ENCODE measurements around the gene SEMA3E.

Gene SEMA3E

DNA sequence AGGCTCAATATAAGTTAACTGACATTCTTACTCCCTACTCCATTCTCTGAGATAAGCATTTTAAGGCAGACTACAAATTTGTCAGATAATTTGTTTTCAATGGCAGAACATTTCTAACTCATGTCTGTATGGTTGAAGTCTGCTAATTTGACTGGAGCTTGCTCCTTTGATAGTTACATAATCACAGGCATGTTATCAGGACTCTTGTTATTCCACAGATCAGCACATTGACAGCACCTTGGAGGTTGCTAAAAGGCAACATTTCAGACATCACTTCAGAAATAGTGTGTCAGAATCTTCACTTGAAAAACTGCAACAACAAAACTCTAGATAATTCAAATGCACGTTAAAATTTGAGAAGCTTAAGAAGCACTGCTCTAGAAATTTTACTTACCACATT is 327.9 kb downstream of the SEMA3E start:
- H3K4me2 ChIP-seq (ENCODE audit: low read depth, low read length, poor library complexity, severe bottlenecking), result no peak overlapping the region
- no peaks in the 10 kb centered on the region for H3K9me3 ChIP-seq (ENCODE audit: insufficient read depth, low read depth, low read length)
- no peaks in the 10 kb centered on the region for H3K79me2 ChIP-seq (ENCODE audit: insufficient read depth, low read length)

DNA sequence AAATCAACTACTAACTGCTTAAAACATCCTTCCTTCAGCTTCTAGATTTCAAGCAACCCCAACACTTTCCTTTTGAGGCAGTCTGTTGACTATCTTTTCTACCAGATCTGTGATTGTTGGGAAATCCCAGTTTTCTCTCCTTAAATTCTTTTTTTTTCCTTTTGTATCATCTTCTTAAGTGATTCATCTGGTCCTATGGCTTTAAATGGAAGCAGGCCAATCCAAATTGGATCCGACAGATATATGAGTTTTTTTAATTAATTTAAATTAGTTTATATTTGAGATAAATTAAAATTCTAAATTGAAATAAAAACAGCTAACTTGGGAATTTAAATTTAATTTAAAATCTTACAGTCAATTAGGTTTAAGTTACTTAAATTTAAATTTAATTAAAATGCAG is 335.0 kb downstream of the SEMA3E start:
- H3K4me1 ChIP-seq (ENCODE audit: insufficient read depth, low read length, poor library complexity, severe bottlenecking), result no peaks in the 10 kb centered on the region
- no peaks in the 10 kb centered on the region for H3K9me3 ChIP-seq (ENCODE audit: insufficient read depth, low read depth, low read length)
- H2AFZ ChIP-seq (ENCODE audit: low read length), result no peak overlapping the region
- H3K27me3 ChIP-seq (ENCODE audit: insufficient read depth, low read length, poor library complexity, severe bottlenecking), result no peaks in the 10 kb centered on the region
- TF ChIP-seq, protein P1, sequence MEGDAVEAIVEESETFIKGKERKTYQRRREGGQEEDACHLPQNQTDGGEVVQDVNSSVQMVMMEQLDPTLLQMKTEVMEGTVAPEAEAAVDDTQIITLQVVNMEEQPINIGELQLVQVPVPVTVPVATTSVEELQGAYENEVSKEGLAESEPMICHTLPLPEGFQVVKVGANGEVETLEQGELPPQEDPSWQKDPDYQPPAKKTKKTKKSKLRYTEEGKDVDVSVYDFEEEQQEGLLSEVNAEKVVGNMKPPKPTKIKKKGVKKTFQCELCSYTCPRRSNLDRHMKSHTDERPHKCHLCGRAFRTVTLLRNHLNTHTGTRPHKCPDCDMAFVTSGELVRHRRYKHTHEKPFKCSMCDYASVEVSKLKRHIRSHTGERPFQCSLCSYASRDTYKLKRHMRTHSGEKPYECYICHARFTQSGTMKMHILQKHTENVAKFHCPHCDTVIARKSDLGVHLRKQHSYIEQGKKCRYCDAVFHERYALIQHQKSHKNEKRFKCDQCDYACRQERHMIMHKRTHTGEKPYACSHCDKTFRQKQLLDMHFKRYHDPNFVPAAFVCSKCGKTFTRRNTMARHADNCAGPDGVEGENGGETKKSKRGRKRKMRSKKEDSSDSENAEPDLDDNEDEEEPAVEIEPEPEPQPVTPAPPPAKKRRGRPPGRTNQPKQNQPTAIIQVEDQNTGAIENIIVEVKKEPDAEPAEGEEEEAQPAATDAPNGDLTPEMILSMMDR (conservative IDR thresholded peaks at IDR 0.05; ENCODE audit: low read length), result no peak
- no peak for TF ChIP-seq EZH2phosphoT487 (IDR thresholded peaks at IDR 0.05; ENCODE audit: borderline replicate concordance)
- H3K79me2 ChIP-seq (ENCODE audit: insufficient read depth, low read length), result no peaks in the 10 kb centered on the region
- no peaks in the 10 kb centered on the region for H4K20me1 ChIP-seq (ENCODE audit: insufficient read depth, low read length, poor library complexity, severe bottlenecking)
- no peak overlapping the region for H3K4me3 ChIP-seq (ENCODE audit: low read length, poor library complexity, severe bottlenecking)
- no peak overlapping the region for H3K9ac ChIP-seq (ENCODE audit: low read depth, low read length, poor library complexity, severe bottlenecking)
- H3F3A ChIP-seq (ENCODE audit: low read depth), result no peaks in the 10 kb centered on the region
- H3K9me2 ChIP-seq (replicated peaks; ENCODE audit: low read depth, low read length), result no peaks in the 10 kb centered on the region
- no peaks in the 10 kb centered on the region for H3K36me3 ChIP-seq (ENCODE audit: insufficient read depth, low read length)
- no peak overlapping the region for H3K4me2 ChIP-seq (ENCODE audit: low read depth, low read length, poor library complexity, severe bottlenecking)

More for the DNA sequence above, 327.9 kb downstream of the SEMA3E start:
- H3K4me1 ChIP-seq (ENCODE audit: insufficient read depth, low read length, poor library complexity, severe bottlenecking), result no peaks in the 10 kb centered on the region
- H3K36me3 ChIP-seq (ENCODE audit: insufficient read depth, low read length), result no peaks in the 10 kb centered on the region
- no peaks in the 10 kb centered on the region for H3F3A ChIP-seq (ENCODE audit: low read depth)
- H4K20me1 ChIP-seq (ENCODE audit: insufficient read depth, low read length, poor library complexity, severe bottlenecking), result no peaks in the 10 kb centered on the region
- no peak for TF ChIP-seq EZH2phosphoT487 (IDR thresholded peaks at IDR 0.05; ENCODE audit: borderline replicate concordance)
- TF ChIP-seq, protein P1 (conservative IDR thresholded peaks at IDR 0.05; ENCODE audit: low read length), result no peak
- no peaks in the 10 kb centered on the region for H3K9me2 ChIP-seq (replicated peaks; ENCODE audit: low read depth, low read length)
- H3K27me3 ChIP-seq (ENCODE audit: insufficient read depth, low read length, poor library complexity, severe bottlenecking), result no peaks in the 10 kb centered on the region
- H3K4me3 ChIP-seq (ENCODE audit: low read length, poor library complexity, severe bottlenecking), result no peak overlapping the region
- H2AFZ ChIP-seq (ENCODE audit: low read length), result no peak overlapping the region
- H3K9ac ChIP-seq (ENCODE audit: low read depth, low read length, poor library complexity, severe bottlenecking), result no peak overlapping the region
